SK-N-SH treated with all-trans-retinoic acid at 6 μM for 48 hours (cell line): ENCODE measurements around the gene THSD7A.

Experiments
- ATAC-seq: fragments of 200-7000 bp; cut with Tn5 transposase; 3 replicates; pipeline ENCODE4 v1.9.1; 2020; ENCODE audit warnings: mild to moderate bottlenecking, moderate library complexity
- ARNTL ChIP-seq: fragments of 450-650 bp; formaldehyde crosslinking; IDR thresholded peaks from 2 replicates; pipeline ENCODE4 v1.5.0; 2020; ENCODE audit warnings: low read depth, mild to moderate bottlenecking, moderate library complexity, borderline replicate concordance
- BACH2 ChIP-seq: fragments of 250-450 bp; sonication (Bioruptor Pico); IDR thresholded peaks from 2 replicates; pipeline ENCODE4 v1.9.0; 2021; ENCODE audit warnings: mild to moderate bottlenecking, borderline replicate concordance
- CSDC2 ChIP-seq: fragments of 250-450 bp; sonication (Bioruptor Pico); IDR thresholded peaks from 2 replicates; pipeline ENCODE4 v1.5.0; 2020; ENCODE audit warnings: mild to moderate bottlenecking, moderate library complexity
- CSRNP3 ChIP-seq: fragments of 250-450 bp; sonication (Bioruptor Pico); IDR thresholded peaks from 2 replicates; pipeline ENCODE4 v1.5.1; 2021; ENCODE audit warnings: mild to moderate bottlenecking, moderate library complexity
- ESRRG ChIP-seq: fragments of 250-450 bp; sonication (Bioruptor Pico); IDR thresholded peaks from 2 replicates; pipeline ENCODE4 v1.6.1; 2021; ENCODE audit warnings: mild to moderate bottlenecking
- GLIS3 ChIP-seq: fragments of 250-450 bp; sonication (Bioruptor Pico); IDR thresholded peaks from 2 replicates; pipeline ENCODE4 v1.5.0; 2020; ENCODE audit warnings: mild to moderate bottlenecking, moderate library complexity
- ISL1 ChIP-seq: fragments of 250-450 bp; sonication (Bioruptor Pico); IDR thresholded peaks from 2 replicates; pipeline ENCODE4 v2.1.2; 2022; ENCODE audit warnings: mild to moderate bottlenecking, moderate library complexity
- OSR1 ChIP-seq: fragments of 250-450 bp; sonication (Bioruptor Pico); IDR thresholded peaks from 2 replicates; pipeline ENCODE4 v1.8.0; 2022; ENCODE audit warnings: moderate library complexity, mild to moderate bottlenecking, inconsistent platforms
- PATZ1 ChIP-seq: fragments of 250-450 bp; sonication (Bioruptor Pico); IDR thresholded peaks from 2 replicates; pipeline ENCODE4 v1.8.0; 2020; ENCODE audit warnings: mild to moderate bottlenecking, moderate library complexity, borderline replicate concordance
- POU6F1 ChIP-seq: fragments of 250-450 bp; sonication (Bioruptor Pico); IDR thresholded peaks from 2 replicates; pipeline ENCODE4 v1.8.0; 2021; ENCODE audit warnings: low read depth, mild to moderate bottlenecking, moderate library complexity, borderline replicate concordance
- PPARA ChIP-seq: fragments of 250-450 bp; sonication (Bioruptor Pico); IDR thresholded peaks from 2 replicates; pipeline ENCODE4 v1.5.0; 2020; ENCODE audit warnings: mild to moderate bottlenecking, borderline replicate concordance
- RARB ChIP-seq: fragments of 250-450 bp; sonication (Bioruptor Pico); IDR thresholded peaks from 2 replicates; pipeline ENCODE4 v1.8.0; 2021; ENCODE audit warnings: mild to moderate bottlenecking, moderate library complexity
- SNAI2 ChIP-seq: fragments of 250-450 bp; sonication (Bioruptor Pico); IDR thresholded peaks from 2 replicates; pipeline ENCODE4 v1.5.0; 2020; ENCODE audit warnings: mild to moderate bottlenecking, moderate library complexity
- TCF4 ChIP-seq: fragments of 250-450 bp; sonication (Bioruptor Pico); IDR thresholded peaks from 2 replicates; pipeline ENCODE4 v1.8.0; 2021; ENCODE audit warnings: mild to moderate bottlenecking, moderate library complexity, borderline replicate concordance
- TOX ChIP-seq: fragments of 250-450 bp; sonication (Bioruptor Pico); IDR thresholded peaks from 2 replicates; pipeline ENCODE4 v1.8.0; 2021; ENCODE audit warnings: mild to moderate bottlenecking, moderate library complexity, borderline replicate concordance
- TSHZ2 ChIP-seq: fragments of 250-450 bp; sonication (Bioruptor Pico); IDR thresholded peaks from 2 replicates; pipeline ENCODE4 v1.5.0; 2020; ENCODE audit warnings: mild to moderate bottlenecking, moderate library complexity
- ZC3H10 ChIP-seq: fragments of 250-450 bp; sonication (Bioruptor Pico); IDR thresholded peaks from 2 replicates; pipeline ENCODE4 v1.5.1; 2021; ENCODE audit warnings: mild to moderate bottlenecking, moderate library complexity
- ZFP3 ChIP-seq: fragments of 250-450 bp; sonication (Bioruptor Pico); IDR thresholded peaks from 2 replicates; pipeline ENCODE4 v1.5.0; 2020; ENCODE audit warnings: mild to moderate bottlenecking, moderate library complexity
- ZFP30 ChIP-seq: fragments of 450-650 bp; formaldehyde crosslinking; IDR thresholded peaks from 2 replicates; pipeline ENCODE4 v1.5.0; 2022; ENCODE audit warnings: mild to moderate bottlenecking, moderate library complexity
- ZNF565 ChIP-seq: fragments of 450-650 bp; formaldehyde crosslinking; conservative IDR thresholded peaks from 2 replicates; pipeline ENCODE4 v1.5.0; 2020; ENCODE audit warnings: low read depth, mild to moderate bottlenecking, moderate library complexity
- ZNF70 ChIP-seq: fragments of 450-650 bp; formaldehyde crosslinking; IDR thresholded peaks from 2 replicates; pipeline ENCODE4 v1.5.0; 2020; ENCODE audit warnings: mild to moderate bottlenecking, moderate library complexity
- ZNF8 ChIP-seq: fragments of 450-650 bp; formaldehyde crosslinking; IDR thresholded peaks from 2 replicates; pipeline ENCODE4 v1.5.0; 2020; ENCODE audit warnings: mild to moderate bottlenecking, moderate library complexity
- TF ChIP-seq, protein P1 (sequence below): fragments of 250-450 bp; sonication (Bioruptor Pico); IDR thresholded peaks from 2 replicates; pipeline ENCODE4 v1.5.1; 2020; ENCODE audit warnings: low read depth, mild to moderate bottlenecking, moderate library complexity

The THSD7A gene

DNA sequence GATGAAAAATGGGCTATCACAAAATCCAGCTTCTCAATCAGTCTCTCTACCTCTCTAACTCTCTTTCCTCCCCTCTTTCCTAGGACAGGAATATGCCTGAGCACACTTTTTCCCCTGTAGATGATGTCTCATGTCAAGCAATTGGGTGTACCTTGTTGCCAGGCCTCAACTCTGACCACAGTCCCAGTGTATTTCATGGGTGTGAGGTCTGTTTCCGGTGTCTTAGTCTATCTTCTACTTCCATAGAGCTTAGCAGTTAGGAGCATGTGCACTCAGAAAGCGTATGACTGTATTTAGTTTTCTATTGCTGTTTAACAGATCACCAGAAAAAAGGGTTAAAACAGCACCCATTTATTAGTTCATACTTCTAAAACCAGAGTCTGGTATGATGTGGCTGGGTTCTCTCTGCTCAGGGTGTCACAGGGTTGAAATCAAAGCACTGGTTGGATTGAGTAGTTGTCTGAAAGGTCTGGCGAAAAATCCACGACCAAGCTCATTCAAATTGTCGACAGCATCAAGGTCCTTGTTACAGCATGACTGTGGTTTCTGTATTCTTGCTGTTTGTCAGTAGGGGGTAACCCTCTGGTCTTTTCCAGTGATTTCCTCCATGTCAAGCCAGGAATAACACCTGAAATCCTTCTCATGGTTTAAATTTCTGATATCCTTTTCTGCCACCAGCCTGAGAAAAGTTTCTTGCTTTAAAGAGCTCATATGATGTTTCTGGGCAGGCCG, 130.0 kb downstream of the THSD7A start:
- no peak for ATAC-seq
- TF ChIP-seq ZNF70 (CRISPR knock-in tag) (no peak), ZC3H10 (CRISPR knock-in tag) (no peak), TCF4 (no peak), POU6F1 (CRISPR knock-in tag) (no peak), ZFP3 (CRISPR knock-in tag) (no peak), OSR1 (no peak), ZFP30 (no peak), TOX (CRISPR knock-in tag) (no peak), TSHZ2 (CRISPR knock-in tag) (no peak), ESRRG (CRISPR knock-in tag) (no peak), ARNTL (CRISPR knock-in tag) (no peak), SNAI2 (no peak), PATZ1 (CRISPR knock-in tag) (no peak), RARB (CRISPR knock-in tag) (no peak), ZNF8 (CRISPR knock-in tag) (no peak), PPARA (no peak)
- TF ChIP-seq, protein P1, sequence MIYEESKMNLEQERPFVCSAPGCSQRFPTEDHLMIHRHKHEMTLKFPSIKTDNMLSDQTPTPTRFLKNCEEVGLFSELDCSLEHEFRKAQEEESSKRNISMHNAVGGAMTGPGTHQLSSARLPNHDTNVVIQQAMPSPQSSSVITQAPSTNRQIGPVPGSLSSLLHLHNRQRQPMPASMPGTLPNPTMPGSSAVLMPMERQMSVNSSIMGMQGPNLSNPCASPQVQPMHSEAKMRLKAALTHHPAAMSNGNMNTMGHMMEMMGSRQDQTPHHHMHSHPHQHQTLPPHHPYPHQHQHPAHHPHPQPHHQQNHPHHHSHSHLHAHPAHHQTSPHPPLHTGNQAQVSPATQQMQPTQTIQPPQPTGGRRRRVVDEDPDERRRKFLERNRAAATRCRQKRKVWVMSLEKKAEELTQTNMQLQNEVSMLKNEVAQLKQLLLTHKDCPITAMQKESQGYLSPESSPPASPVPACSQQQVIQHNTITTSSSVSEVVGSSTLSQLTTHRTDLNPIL (CRISPR knock-in tag) = no peak

GRCh38 chr7:11699666-11700065, 132.3 kb downstream of the THSD7A start:
- ATAC-seq = no peak
- TF ChIP-seq ZNF565 (CRISPR knock-in tag) (no peak), SNAI2 (no peak), TSHZ2 (CRISPR knock-in tag) (no peak), TCF4 (no peak), TOX (CRISPR knock-in tag) (no peak), PPARA (no peak), RARB (CRISPR knock-in tag) (no peak)

GRCh38 chr7:11698384-11698871, 133.6 kb downstream of the THSD7A start:
- ATAC-seq = no peak
- TF ChIP-seq ARNTL (CRISPR knock-in tag) = no peak
- TF ChIP-seq, protein P1 (CRISPR knock-in tag) = no peak
- no peak for TF ChIP-seq BACH2 (CRISPR knock-in tag)
- no peak for TF ChIP-seq ZFP30
- no peak for TF ChIP-seq ISL1 (CRISPR knock-in tag)
- TF ChIP-seq ESRRG (CRISPR knock-in tag) = no peak
- no peak for TF ChIP-seq ZFP3 (CRISPR knock-in tag)
- no peak for TF ChIP-seq CSDC2
- TF ChIP-seq TOX (CRISPR knock-in tag) = no peak
- TF ChIP-seq CSRNP3 = no peak
- no peak for TF ChIP-seq GLIS3 (CRISPR knock-in tag)
- TF ChIP-seq OSR1 = no peak
- TF ChIP-seq PPARA = no peak
- TF ChIP-seq ZNF8 (CRISPR knock-in tag) = no peak
- TF ChIP-seq TCF4 = no peak
